Thymus (tissue), 14 donors: Measurements from ENCODE around the gene EPHA4. TPM values are rescaled to one million over a fixed set of nuclear protein-coding genes. Genes with fewer than 3 reads are reported as not detected.

Experiments
- DNase-seq, 9 donors: peaks; one replicate each; pipeline ENCODE4 v3.0.0-alpha.2; 2013; ENCODE audit warnings: low spot score in 9 of 9, low read depth in 6 of 9, missing footprints in 1 of 9
- H3K27ac ChIP-seq, 2 donors: one replicate each; pipeline ENCODE4 v1.5.1; 2013; ENCODE audit warnings: control low read depth in 1 of 2, low read depth in 1 of 2, low read length in 1 of 2, mild to moderate bottlenecking in 1 of 2, moderate library complexity in 1 of 2
- H3K27me3 ChIP-seq, 2 donors: one replicate each; pipeline ENCODE4 v1.5.1; 2013; ENCODE audit warnings: low read length in 1 of 2; ENCODE audit not compliant: control insufficient read depth in 2 of 2, insufficient read depth in 1 of 2
- H3K36me3 ChIP-seq, 2 donors: one replicate each; pipeline ENCODE4 v1.5.1; 2013; ENCODE audit warnings: low read length in 1 of 2, mild to moderate bottlenecking in 1 of 2, moderate library complexity in 1 of 2; ENCODE audit not compliant: control insufficient read depth in 2 of 2, insufficient read depth in 2 of 2
- H3K4me1 ChIP-seq, 2 donors: one replicate each; pipeline ENCODE4 v1.5.1; 2013; ENCODE audit warnings: low read length in 2 of 2; ENCODE audit not compliant: control insufficient read depth in 2 of 2, insufficient read depth in 2 of 2
- H3K4me3 ChIP-seq, 2 donors: one replicate each; pipeline ENCODE4 v1.5.1; 2013; ENCODE audit warnings: low read length in 2 of 2, control low read depth in 1 of 2, mild to moderate bottlenecking in 1 of 2
- H3K9me3 ChIP-seq, 2 donors: one replicate each; pipeline ENCODE4 v1.5.1; 2013; ENCODE audit warnings: low read length in 1 of 2, mild to moderate bottlenecking in 1 of 2; ENCODE audit not compliant: control insufficient read depth in 2 of 2, insufficient read depth in 1 of 2
- WGBS: extraction: QIAGEN DNeasy Blood & Tissue Kit; methylation state at CpG from one replicate; pipeline ENCODE4 v1.1.7; 2013; 5-methylcytosine and 5-hydroxymethylcytosine counted together
- long read RNA-seq, 10 donors: transcript quantifications; one replicate each; lab custom pipeline, GENCODE V29; 2026
- polyA plus RNA-seq: library from polyadenylated mRNA; stranded (reverse); fragments of 200-250 nt; gene quantifications from one replicate; pipeline ENCODE4 v1.2.3, GENCODE V29; 2013
- total RNA-seq: library from RNA; stranded (reverse); fragments of 120-200 nt; gene quantifications from one replicate; pipeline ENCODE4 v1.2.4, GENCODE V29; 2013
- donor health status: healthy.

The EPHA4 gene
- 9.0 TPM for total RNA-seq
- polyA plus RNA-seq: 7.8 TPM
- long read RNA-seq, donor 1: 0 reads
- long read RNA-seq, donor 2, partial matches to known transcripts: 0 of 2 reads
- long read RNA-seq, donor 2, other reads (novel, unspliced or antisense): 0 of 2 reads
- long read RNA-seq, donor 3, partial matches to known transcripts: 0 of 1 reads
- long read RNA-seq, donor 3, other reads (novel, unspliced or antisense): 0 of 1 reads
- long read RNA-seq, donor 4: 0 reads
- long read RNA-seq, donor 5, partial matches to known transcripts: 0 of 2 reads
- long read RNA-seq, donor 5, other reads (novel, unspliced or antisense): 0 of 2 reads
- long read RNA-seq, donor 6, partial matches to known transcripts: 0 of 1 reads
- long read RNA-seq, donor 6, other reads (novel, unspliced or antisense): 0 of 1 reads
- long read RNA-seq, donor 7: 0 reads
- long read RNA-seq, donor 8, partial matches to known transcripts: 0 of 4 reads
- long read RNA-seq, donor 8, other reads (novel, unspliced or antisense): 0 of 4 reads
- long read RNA-seq, donor 9, partial matches to known transcripts: 0 of 1 reads
- long read RNA-seq, donor 9, other reads (novel, unspliced or antisense): 0 of 1 reads
- long read RNA-seq, donor 10: 0 reads

GRCh38 chr2:221572219-221572820, at the start of gene EPHA4:
EPHA4 (minus strand) TSS chr2:221572304; CDS start chr2:221572248, 56 bp downstream.
- Histone ChIP-seq H3K9me3 (peaks cover 0 to 5% of the 10 kb centered on the region in 2 donors), H3K36me3 (no peaks in the 10 kb centered on the region), H3K27me3 (peaks cover 56 to 74% of the 10 kb centered on the region in 2 donors), H3K4me1 (peaks cover 13 to 45% of the 10 kb centered on the region in 2 donors), H3K27ac (peak within 1 kb of the TSS; percentile 61 to 79), H3K4me3 (peak within 1 kb of the TSS; percentile 74 to 84)
- DNase-seq: peak in 8 of 9 donors; percentile 46 to 91 (median 80)
- under 1% methylated on average over 55 of the region's 55 CpGs for WGBS

GRCh38 chr2:221618007-221618406, 45.9 kb upstream of the EPHA4 start:
- H3K36me3 ChIP-seq: no peaks in the 10 kb centered on the region
- DNase-seq: no peak
- H3K27ac ChIP-seq: no peak overlapping the region
- no peaks in the 10 kb centered on the region for H3K9me3 ChIP-seq
- no peaks in the 10 kb centered on the region for H3K27me3 ChIP-seq
- H3K4me1 ChIP-seq: no peaks in the 10 kb centered on the region
- 85% methylated on average over 2 of the region's 2 CpGs for WGBS
- H3K4me3 ChIP-seq: no peak overlapping the region

GRCh38 chr2:221616561-221616960, 44.5 kb upstream of the EPHA4 start:
- H3K9me3 ChIP-seq: no peaks in the 10 kb centered on the region
- DNase-seq: no peak
- 97% methylated on average over 13 of the region's 13 CpGs for WGBS

GRCh38 chr2:221614274-221614673, 42.2 kb upstream of the EPHA4 start:
- DNase-seq: no peak
- no peaks in the 10 kb centered on the region for H3K9me3 ChIP-seq
- whole genome bisulfite sequencing: 74% methylated on average over 6 of the region's 6 CpGs
- no peaks in the 10 kb centered on the region for H3K36me3 ChIP-seq
- H3K4me1 ChIP-seq: no peaks in the 10 kb centered on the region
- H3K27ac ChIP-seq: no peak overlapping the region
- no peaks in the 10 kb centered on the region for H3K27me3 ChIP-seq
- H3K4me3 ChIP-seq: no peak overlapping the region

More at GRCh38 chr2:221616561-221616960, 44.5 kb upstream of the EPHA4 start:
- H3K27me3 ChIP-seq: no peaks in the 10 kb centered on the region
- H3K27ac ChIP-seq: no peak overlapping the region
- H3K4me3 ChIP-seq: no peak overlapping the region
- no peaks in the 10 kb centered on the region for H3K36me3 ChIP-seq
- H3K4me1 ChIP-seq: no peaks in the 10 kb centered on the region

GRCh38 chr2:221612800-221613199, 40.7 kb upstream of the EPHA4 start:
- no peak for DNase-seq
- no peaks in the 10 kb centered on the region for H3K36me3 ChIP-seq
- no peaks in the 10 kb centered on the region for H3K9me3 ChIP-seq
- no peaks in the 10 kb centered on the region for H3K27me3 ChIP-seq
- H3K4me1 ChIP-seq: no peaks in the 10 kb centered on the region
- no peak overlapping the region for H3K27ac ChIP-seq
- no peak overlapping the region for H3K4me3 ChIP-seq
- 91% methylated on average over 6 of the region's 6 CpGs for WGBS

GRCh38 chr2:221612161-221612560, 40.1 kb upstream of the EPHA4 start:
- Histone ChIP-seq H3K36me3 (no peaks in the 10 kb centered on the region), H3K27me3 (no peaks in the 10 kb centered on the region), H3K4me1 (no peaks in the 10 kb centered on the region), H3K9me3 (no peaks in the 10 kb centered on the region), H3K27ac (no peak overlapping the region), H3K4me3 (no peak overlapping the region)
- no peak for DNase-seq
- 74% methylated on average over 4 of the region's 4 CpGs for WGBS

- H3K4me3 ChIP-seq: no peak overlapping the region
- no peaks in the 10 kb centered on the region for H3K36me3 ChIP-seq
- WGBS: 74% methylated on average over 8 of the region's 8 CpGs
- no peaks in the 10 kb centered on the region for H3K27me3 ChIP-seq
- no peak for DNase-seq
- H3K27ac ChIP-seq: no peak overlapping the region
- no peaks in the 10 kb centered on the region for H3K4me1 ChIP-seq
- H3K9me3 ChIP-seq: no peaks in the 10 kb centered on the region
These were observed 38.6 kb upstream of the EPHA4 start for GRCh38 chr2:221610675-221611074.

GRCh38 chr2:221610255-221610654, 38.2 kb upstream of the EPHA4 start:
- no peaks in the 10 kb centered on the region for H3K9me3 ChIP-seq
- WGBS: 73% methylated on average over 2 of the region's 2 CpGs
- H3K4me1 ChIP-seq: no peaks in the 10 kb centered on the region
- H3K36me3 ChIP-seq: no peaks in the 10 kb centered on the region
- H3K27me3 ChIP-seq: no peaks in the 10 kb centered on the region
- H3K27ac ChIP-seq: no peak overlapping the region
- H3K4me3 ChIP-seq: no peak overlapping the region
- DNase-seq: no peak

- no peaks in the 10 kb centered on the region for H3K4me1 ChIP-seq
- H3K9me3 ChIP-seq: no peaks in the 10 kb centered on the region
- H3K36me3 ChIP-seq: no peaks in the 10 kb centered on the region
- no peak overlapping the region for H3K27ac ChIP-seq
- H3K27me3 ChIP-seq: no peaks in the 10 kb centered on the region
- DNase-seq: no peak
- H3K4me3 ChIP-seq: no peak overlapping the region
- 94% methylated on average over 3 of the region's 3 CpGs for WGBS
These were observed 36.3 kb upstream of the EPHA4 start for GRCh38 chr2:221608442-221608841.
